Measurements from ENCODE around the gene MOB3B. TPM values are rescaled to one million over a fixed set of nuclear protein-coding genes. Genes with fewer than 3 reads are reported as not detected.

MOB3B gene
- total and polyA plus RNA-seq, 10 of the 15 experiments (the other 5 are each of a cell fraction or from before 2014, with no cell fraction given), result 0.44 to 2.7 (median 0.91) TPM

DNA sequence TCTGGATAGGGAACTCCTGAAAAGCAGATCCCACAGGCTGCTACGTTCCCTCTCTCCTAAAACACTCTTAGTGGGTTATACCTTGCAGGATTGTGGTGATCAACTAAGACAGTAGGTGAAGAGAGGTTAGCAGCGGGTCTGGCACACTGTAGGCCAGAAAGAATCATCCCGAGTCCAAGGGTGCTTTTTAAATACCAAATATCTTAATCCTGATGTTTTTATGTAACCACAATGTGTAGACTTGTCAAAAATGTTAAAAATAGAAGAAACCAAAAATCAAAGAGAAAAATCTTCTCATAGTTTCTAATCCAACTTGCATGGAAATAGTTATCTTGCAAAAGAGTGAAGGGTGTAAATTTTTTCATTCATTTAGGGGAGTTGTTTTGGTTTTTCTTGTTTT, 57.8 kb downstream of the MOB3B start:
- no peak for DNase-seq (ENCODE audit: low read depth, low spot score)
- FAIRE-seq, result no peak
- in situ Hi-C loops (cut with MboI), result no loop called here

DNA sequence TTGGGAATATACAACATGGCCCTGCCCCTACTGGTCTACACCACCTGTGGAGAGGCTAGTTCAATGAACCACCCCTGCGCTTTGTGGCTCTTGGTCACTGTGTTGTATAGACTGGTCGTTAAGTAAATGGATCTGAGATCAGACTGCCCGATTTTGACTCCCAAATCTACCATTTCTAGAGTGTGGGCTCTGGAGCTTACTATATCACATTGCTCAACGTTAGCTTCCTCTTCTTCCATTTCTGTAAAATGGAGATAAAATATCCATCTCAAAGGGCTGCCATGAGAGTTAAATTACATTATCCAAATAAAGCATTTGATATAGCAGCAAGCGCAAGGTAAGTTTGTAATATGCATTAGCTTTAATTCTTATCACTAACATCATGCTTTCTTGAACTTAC, 58.2 kb downstream of the MOB3B start:
- ChIA-PET POLR2A (no interaction called here), CTCF (no interaction called here), RAD21 (ENCODE audit: unreplicated experiment) (no interaction called here), SMC1A (ENCODE audit: uncharacterized antibody, unreplicated experiment) (interaction anchor here (0.6 to 1.7 kb wide), 6 partner anchors 14 to 139 kb away, joined by 3 to 6 read pairs (median 3); no protein-coding TSS in a partner anchor)
- no peak overlapping the region for H3K4me3 ChIP-seq
- H3K4me1 ChIP-seq (ENCODE audit: control insufficient read depth, insufficient read depth, low read length), result no peaks in the 10 kb centered on the region
- intact Hi-C loops (cut with micrococcal nuclease; ENCODE audit: unreplicated experiment), result no loop called here
- WGBS (ENCODE audit: insufficient coverage, insufficient replicate concordance, low lambda C conversion rate, missing lambda C conversion rate), result 70% methylated on average over 5 of the region's 5 CpGs
- FAIRE-seq (no peak), DNase-seq (ENCODE audit: low read depth, low spot score) (no peak), ATAC-seq (no peak)
- H3K27me3 ChIP-seq (replicated peaks in 1 of 2; ENCODE audit: control insufficient read depth in 2 of 2, insufficient read depth in 2 of 2, low read length in 1 of 2), result no peaks in the 10 kb centered on the region
- H3K79me2 ChIP-seq (ENCODE audit: control insufficient read depth, insufficient read depth, low read length), result no peaks in the 10 kb centered on the region
- no peak overlapping the region for H3K27ac ChIP-seq (ENCODE audit: control insufficient read depth, insufficient read depth)
- no peak overlapping the region for H3K9ac ChIP-seq (ENCODE audit: control insufficient read depth, insufficient read depth, low read length)
- no TSS peak for BruUV-seq (replicated peaks)
- in situ Hi-C loops (cut with MboI), result no loop called here
- H3K9me3 ChIP-seq (replicated peaks; ENCODE audit: control insufficient read depth, insufficient read depth, low read length), result no peaks in the 10 kb centered on the region
- H2AFZ ChIP-seq (ENCODE audit: control insufficient read depth, low read depth, low read length), result no peak overlapping the region
- no peak overlapping the region for H3K4me2 ChIP-seq (ENCODE audit: control insufficient read depth, insufficient read depth)
- no peaks in the 10 kb centered on the region for H4K20me1 ChIP-seq (ENCODE audit: control insufficient read depth, insufficient read depth)
- H3K36me3 ChIP-seq (ENCODE audit: control insufficient read depth in 2 of 2, insufficient read depth in 2 of 2, low read length in 1 of 2), result no peaks in the 10 kb centered on the region; a peak in 1 of 4 replicates
- TF ChIP-seq, protein P1, sequence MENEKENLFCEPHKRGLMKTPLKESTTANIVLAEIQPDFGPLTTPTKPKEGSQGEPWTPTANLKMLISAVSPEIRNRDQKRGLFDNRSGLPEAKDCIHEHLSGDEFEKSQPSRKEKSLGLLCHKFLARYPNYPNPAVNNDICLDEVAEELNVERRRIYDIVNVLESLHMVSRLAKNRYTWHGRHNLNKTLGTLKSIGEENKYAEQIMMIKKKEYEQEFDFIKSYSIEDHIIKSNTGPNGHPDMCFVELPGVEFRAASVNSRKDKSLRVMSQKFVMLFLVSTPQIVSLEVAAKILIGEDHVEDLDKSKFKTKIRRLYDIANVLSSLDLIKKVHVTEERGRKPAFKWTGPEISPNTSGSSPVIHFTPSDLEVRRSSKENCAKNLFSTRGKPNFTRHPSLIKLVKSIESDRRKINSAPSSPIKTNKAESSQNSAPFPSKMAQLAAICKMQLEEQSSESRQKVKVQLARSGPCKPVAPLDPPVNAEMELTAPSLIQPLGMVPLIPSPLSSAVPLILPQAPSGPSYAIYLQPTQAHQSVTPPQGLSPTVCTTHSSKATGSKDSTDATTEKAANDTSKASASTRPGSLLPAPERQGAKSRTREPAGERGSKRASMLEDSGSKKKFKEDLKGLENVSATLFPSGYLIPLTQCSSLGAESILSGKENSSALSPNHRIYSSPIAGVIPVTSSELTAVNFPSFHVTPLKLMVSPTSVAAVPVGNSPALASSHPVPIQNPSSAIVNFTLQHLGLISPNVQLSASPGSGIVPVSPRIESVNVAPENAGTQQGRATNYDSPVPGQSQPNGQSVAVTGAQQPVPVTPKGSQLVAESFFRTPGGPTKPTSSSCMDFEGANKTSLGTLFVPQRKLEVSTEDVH (IDR thresholded peaks at IDR 0.05; ENCODE audit: low read depth, partially characterized antibody), result no peak
- TF ChIP-seq JUND (IDR thresholded peaks at IDR 0.05; ENCODE audit: low read depth, low read length) (no peak), DPF2 (IDR thresholded peaks at IDR 0.05) (no peak), YY1 (IDR thresholded peaks at IDR 0.05; ENCODE audit: low read depth, low read length) (no peak), STAT1 (conservative IDR thresholded peaks at IDR 0.05) (no peak), FOS (IDR thresholded peaks at IDR 0.05; ENCODE audit: borderline replicate concordance, extremely low read depth, insufficient read length) (no peak)
- TF ChIP-seq, protein P2, sequence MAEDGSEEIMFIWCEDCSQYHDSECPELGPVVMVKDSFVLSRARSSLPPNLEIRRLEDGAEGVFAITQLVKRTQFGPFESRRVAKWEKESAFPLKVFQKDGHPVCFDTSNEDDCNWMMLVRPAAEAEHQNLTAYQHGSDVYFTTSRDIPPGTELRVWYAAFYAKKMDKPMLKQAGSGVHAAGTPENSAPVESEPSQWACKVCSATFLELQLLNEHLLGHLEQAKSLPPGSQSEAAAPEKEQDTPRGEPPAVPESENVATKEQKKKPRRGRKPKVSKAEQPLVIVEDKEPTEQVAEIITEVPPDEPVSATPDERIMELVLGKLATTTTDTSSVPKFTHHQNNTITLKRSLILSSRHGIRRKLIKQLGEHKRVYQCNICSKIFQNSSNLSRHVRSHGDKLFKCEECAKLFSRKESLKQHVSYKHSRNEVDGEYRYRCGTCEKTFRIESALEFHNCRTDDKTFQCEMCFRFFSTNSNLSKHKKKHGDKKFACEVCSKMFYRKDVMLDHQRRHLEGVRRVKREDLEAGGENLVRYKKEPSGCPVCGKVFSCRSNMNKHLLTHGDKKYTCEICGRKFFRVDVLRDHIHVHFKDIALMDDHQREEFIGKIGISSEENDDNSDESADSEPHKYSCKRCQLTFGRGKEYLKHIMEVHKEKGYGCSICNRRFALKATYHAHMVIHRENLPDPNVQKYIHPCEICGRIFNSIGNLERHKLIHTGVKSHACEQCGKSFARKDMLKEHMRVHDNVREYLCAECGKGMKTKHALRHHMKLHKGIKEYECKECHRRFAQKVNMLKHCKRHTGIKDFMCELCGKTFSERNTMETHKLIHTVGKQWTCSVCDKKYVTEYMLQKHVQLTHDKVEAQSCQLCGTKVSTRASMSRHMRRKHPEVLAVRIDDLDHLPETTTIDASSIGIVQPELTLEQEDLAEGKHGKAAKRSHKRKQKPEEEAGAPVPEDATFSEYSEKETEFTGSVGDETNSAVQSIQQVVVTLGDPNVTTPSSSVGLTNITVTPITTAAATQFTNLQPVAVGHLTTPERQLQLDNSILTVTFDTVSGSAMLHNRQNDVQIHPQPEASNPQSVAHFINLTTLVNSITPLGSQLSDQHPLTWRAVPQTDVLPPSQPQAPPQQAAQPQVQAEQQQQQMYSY (CRISPR knock-in tag; IDR thresholded peaks at IDR 0.05), result no peak

More for the DNA sequence above, 57.8 kb downstream of the MOB3B start:
- H3K36me3 ChIP-seq (ENCODE audit: control insufficient read depth in 2 of 2, insufficient read depth in 2 of 2, low read length in 1 of 2), result no peaks in the 10 kb centered on the region; a peak in 1 of 4 replicates
- SMC1A ChIA-PET (ENCODE audit: uncharacterized antibody, unreplicated experiment), result interaction anchor here (1.0 to 1.7 kb wide), 2 partner anchors 14 to 17 kb away, joined by 3 to 6 read pairs; no protein-coding TSS in a partner anchor
- 43% methylated on average over 3 of the region's 3 CpGs for WGBS (ENCODE audit: insufficient coverage, insufficient replicate concordance, low lambda C conversion rate, missing lambda C conversion rate)
- TF ChIP-seq NFYB (IDR thresholded peaks at IDR 0.05; ENCODE audit: insufficient read depth, low read depth, low read length) (no peak), FOXK2 (IDR thresholded peaks at IDR 0.05) (no peak)
- no peak overlapping the region for H3K4me3 ChIP-seq
- POLR2A ChIA-PET, result no interaction called here
- ATAC-seq, result no peak
- RAD21 ChIA-PET (ENCODE audit: unreplicated experiment), result interaction anchor here (0.6 kb wide), 2 partner anchors 84 to 366 kb away, joined by 3 to 4 read pairs; no protein-coding TSS in a partner anchor
- no peaks in the 10 kb centered on the region for H3K9me3 ChIP-seq (replicated peaks; ENCODE audit: control insufficient read depth, insufficient read depth, low read length)
- no peaks in the 10 kb centered on the region for H3K79me2 ChIP-seq (ENCODE audit: control insufficient read depth, insufficient read depth, low read length)
- no peak overlapping the region for H3K4me2 ChIP-seq (ENCODE audit: control insufficient read depth, insufficient read depth)
- no peak overlapping the region for H3K9ac ChIP-seq (ENCODE audit: control insufficient read depth, insufficient read depth, low read length)
- no peaks in the 10 kb centered on the region for H4K20me1 ChIP-seq (ENCODE audit: control insufficient read depth, insufficient read depth)
- H2AFZ ChIP-seq (ENCODE audit: control insufficient read depth, low read depth, low read length), result no peak overlapping the region
- H3K27ac ChIP-seq (ENCODE audit: control insufficient read depth, insufficient read depth), result no peak overlapping the region
- no peaks in the 10 kb centered on the region for H3K4me1 ChIP-seq (ENCODE audit: control insufficient read depth, insufficient read depth, low read length)
- no peaks in the 10 kb centered on the region for H3K27me3 ChIP-seq (replicated peaks in 1 of 2; ENCODE audit: control insufficient read depth in 2 of 2, insufficient read depth in 2 of 2, low read length in 1 of 2)
- intact Hi-C loops (cut with micrococcal nuclease; ENCODE audit: unreplicated experiment), result no loop called here
- CTCF ChIA-PET, result no interaction called here
- BruUV-seq (replicated peaks), result no TSS peak

All from GM12878 (cell line).